Adipose tissue (tissue), 3 donors: Measurements from ENCODE around the gene UNG. TPM values are rescaled to one million over a fixed set of nuclear protein-coding genes. Genes with fewer than 3 reads are reported as not detected.
A peak's percentile ranks its signal among the peaks of the same experiment; 100 is the strongest.
"Not testable (repeated sequence)": the region's sequence is repeated elsewhere in the genome, so short reads cannot be mapped to it uniquely, and the experiment has no call there.

Source experiments
- H3K27ac ChIP-seq: one replicate; pipeline ENCODE4 v1.5.1; 2013; ENCODE audit warnings: low read depth, low read length
- WGBS, 3 donors: extraction: QIAGEN DNeasy Blood & Tissue Kit; methylation state at CpG; one replicate each; pipeline ENCODE4 v1.1.7; 2013; 5-methylcytosine and 5-hydroxymethylcytosine counted together
- polyA plus RNA-seq, 3 donors: library from polyadenylated mRNA; stranded (reverse); fragments of 200-250 nt; gene quantifications; one replicate each; pipeline ENCODE4 v1.2.3, GENCODE V29; 2013
- donor health status: healthy with polysubstance abuse.
- donor health status: Bipolar disorder and iron deficiency.
- donor health status: healthy.

UNG gene
- polyA plus RNA-seq = 10 to 100 TPM; 12.0 to 28.6 (median 25.7) TPM

- peak within 1 kb of the TSS; percentile 14 for H3K27ac ChIP-seq
- WGBS, 3 donors = 0 to 1% (median 0%) methylated on average over 61 to 71 of the region's 71 CpGs
Measured at GRCh38 chr12:109097435-109098182, at the start of gene UNG. Gene UNG (plus strand): TSS chr12:109097597. CDS start chr12:109097680, 83 bp downstream.

GRCh38 chr12:109048706-109049105 lies 48.7 kb upstream of the UNG start:
- 70 to 78% (median 76%) methylated on average over 3 of the region's 3 CpGs for WGBS, 3 donors
- not testable (repeated sequence) for H3K27ac ChIP-seq

- H3K27ac ChIP-seq = not testable (repeated sequence)
- 76 to 82% (median 82%) methylated on average over 8 of the region's 8 CpGs for WGBS, 3 donors
Measured at GRCh38 chr12:109049794-109050193, 47.6 kb upstream of the UNG start.

- WGBS, 3 donors = 5 to 10% (median 6%) methylated on average over 6 of the region's 6 CpGs
- no peak overlapping the region for H3K27ac ChIP-seq
Measured at GRCh38 chr12:109052097-109052413, 45.3 kb upstream of the UNG start.

GRCh38 chr12:109052414-109053323 lies 44.7 kb upstream of the UNG start, which contains the start of gene USP30:
Gene USP30 (plus strand): TSS chr12:109052576. CDS start chr12:109052679, 103 bp downstream.
- 0 to 1% (median 0%) methylated on average over 58 to 61 of the region's 61 CpGs for WGBS, 3 donors
- H3K27ac ChIP-seq = no peak within 1 kb of the TSS

- WGBS, 3 donors = 8 to 22% (median 14%) methylated on average over 9 of the region's 9 CpGs
- no peak overlapping the region for H3K27ac ChIP-seq
Measured at GRCh38 chr12:109053382-109054123, 43.8 kb upstream of the UNG start.

GRCh38 chr12:109054124-109054513 lies 43.3 kb upstream of the UNG start:
- WGBS, 3 donors = 62 to 84% (median 79%) methylated on average over 4 of the region's 4 CpGs
- not testable (repeated sequence) for H3K27ac ChIP-seq

- no peak overlapping the region for H3K27ac ChIP-seq
Measured at GRCh38 chr12:109054520-109054919, 42.9 kb upstream of the UNG start.

GRCh38 chr12:109056891-109057290 lies 40.5 kb upstream of the UNG start:
- H3K27ac ChIP-seq = no peak overlapping the region
- 80 to 90% (median 87%) methylated on average over 3 of the region's 3 CpGs for WGBS, 3 donors

GRCh38 chr12:109057376-109057775 lies 40.0 kb upstream of the UNG start:
- WGBS, 3 donors = 89 to 95% (median 95%) methylated on average over 1 of the region's 1 CpG

GRCh38 chr12:109058773-109059172 lies 38.6 kb upstream of the UNG start:
- H3K27ac ChIP-seq = no peak overlapping the region
- WGBS, 3 donors = 86 to 92% (median 89%) methylated on average over 6 of the region's 6 CpGs

More at GRCh38 chr12:109057376-109057775, 40.0 kb upstream of the UNG start:
- no peak overlapping the region for H3K27ac ChIP-seq

GRCh38 chr12:109064143-109064542 lies 33.3 kb upstream of the UNG start:
- WGBS, 3 donors = 84 to 94% (median 93%) methylated on average over 3 of the region's 3 CpGs
- no peak overlapping the region for H3K27ac ChIP-seq

GRCh38 chr12:109065154-109065852 lies 32.1 kb upstream of the UNG start:
- no peak overlapping the region for H3K27ac ChIP-seq
- 34 to 88% (median 81%) methylated on average over 5 of the region's 5 CpGs for WGBS, 3 donors

- 36 to 86% (median 82%) methylated on average over 1 of the region's 1 CpG for WGBS, 3 donors
- no peak overlapping the region for H3K27ac ChIP-seq
Measured at GRCh38 chr12:109065853-109066193, 31.6 kb upstream of the UNG start.

- WGBS, 3 donors = 72 to 88% (median 84%) methylated on average over 17 of the region's 17 CpGs
- H3K27ac ChIP-seq = no peak overlapping the region
Measured at GRCh38 chr12:109069307-109070271, 27.8 kb upstream of the UNG start.

- H3K27ac ChIP-seq = no peak overlapping the region
Measured at GRCh38 chr12:109074866-109075265, 22.5 kb upstream of the UNG start.

- WGBS, 3 donors = 89 to 97% (median 94%) methylated on average over 14 of the region's 14 CpGs
- H3K27ac ChIP-seq = no peak overlapping the region
Measured at GRCh38 chr12:109082751-109083150, 14.6 kb upstream of the UNG start.
